Adrenal gland (tissue), 5 donors: ENCODE data around the gene LRRC4C.

Source experiments
- POLR2A ChIP-seq, 2 donors: fragments of 450-650 bp; IDR thresholded peaks; one replicate each; pipeline ENCODE4 v1.6.1; 2017; ENCODE audit warnings: antibody characterized with exemption in 2 of 2, mild to moderate bottlenecking in 2 of 2, moderate library complexity in 1 of 2
- TF ChIP-seq, protein P1 (sequence below), 6 experiments: fragments of 450-650 bp in 4 of 6; fragments of 200-600 bp in 2 of 6; sonication (generic) in 1 of 6; IDR thresholded peaks; 1 replicate in 5 of 6; 2 replicates in 1 of 6; pipeline versions ENCODE4 v1.5.1 to v1.8.0; 2016 to 2021; ENCODE audit warnings: antibody characterized with exemption in 6 of 6, mild to moderate bottlenecking in 2 of 6, moderate library complexity in 1 of 6
- donor health status: DM: no; HTN: no; CAD: no.

GRCh38 chr11:41382927-41383326, 76.5 kb downstream of the LRRC4C start:
- TF ChIP-seq, protein P1, sequence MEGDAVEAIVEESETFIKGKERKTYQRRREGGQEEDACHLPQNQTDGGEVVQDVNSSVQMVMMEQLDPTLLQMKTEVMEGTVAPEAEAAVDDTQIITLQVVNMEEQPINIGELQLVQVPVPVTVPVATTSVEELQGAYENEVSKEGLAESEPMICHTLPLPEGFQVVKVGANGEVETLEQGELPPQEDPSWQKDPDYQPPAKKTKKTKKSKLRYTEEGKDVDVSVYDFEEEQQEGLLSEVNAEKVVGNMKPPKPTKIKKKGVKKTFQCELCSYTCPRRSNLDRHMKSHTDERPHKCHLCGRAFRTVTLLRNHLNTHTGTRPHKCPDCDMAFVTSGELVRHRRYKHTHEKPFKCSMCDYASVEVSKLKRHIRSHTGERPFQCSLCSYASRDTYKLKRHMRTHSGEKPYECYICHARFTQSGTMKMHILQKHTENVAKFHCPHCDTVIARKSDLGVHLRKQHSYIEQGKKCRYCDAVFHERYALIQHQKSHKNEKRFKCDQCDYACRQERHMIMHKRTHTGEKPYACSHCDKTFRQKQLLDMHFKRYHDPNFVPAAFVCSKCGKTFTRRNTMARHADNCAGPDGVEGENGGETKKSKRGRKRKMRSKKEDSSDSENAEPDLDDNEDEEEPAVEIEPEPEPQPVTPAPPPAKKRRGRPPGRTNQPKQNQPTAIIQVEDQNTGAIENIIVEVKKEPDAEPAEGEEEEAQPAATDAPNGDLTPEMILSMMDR (IDR thresholded peaks at IDR 0.05) = no peak
- peak in 1 of 2 donors; percentile 74 for TF ChIP-seq POLR2A (IDR thresholded peaks at IDR 0.05)
